Superior temporal gyrus (tissue), 1 donor: ENCODE data around the gene CNGA2.

Source experiments
- DNase-seq: peaks from one replicate; pipeline ENCODE4 v3.0.0-alpha.2; 2016; ENCODE audit errors: extremely low spot score

The CNGA2 gene

DNA sequence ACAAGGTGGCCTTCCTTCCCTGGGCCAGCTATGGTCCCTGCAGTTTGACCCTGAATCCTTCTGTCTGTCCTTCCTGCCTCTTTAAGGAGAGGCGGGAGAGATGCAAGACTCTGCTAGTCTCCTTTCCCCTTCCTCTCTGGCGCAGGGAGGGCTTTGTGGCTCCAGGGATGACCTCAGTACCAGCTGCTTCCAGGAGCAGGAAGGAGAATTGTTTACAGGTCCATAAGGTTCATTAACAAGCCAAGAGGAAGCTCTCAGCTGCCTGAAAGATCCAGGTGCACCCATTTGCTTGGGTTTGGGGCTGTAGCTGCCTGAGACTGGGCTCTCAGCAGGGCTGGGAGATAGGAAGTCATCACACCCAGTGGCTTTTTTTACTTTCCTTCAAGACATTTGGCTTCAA is 22.8 kb upstream of the CNGA2 start:
- no peak for DNase-seq

DNA sequence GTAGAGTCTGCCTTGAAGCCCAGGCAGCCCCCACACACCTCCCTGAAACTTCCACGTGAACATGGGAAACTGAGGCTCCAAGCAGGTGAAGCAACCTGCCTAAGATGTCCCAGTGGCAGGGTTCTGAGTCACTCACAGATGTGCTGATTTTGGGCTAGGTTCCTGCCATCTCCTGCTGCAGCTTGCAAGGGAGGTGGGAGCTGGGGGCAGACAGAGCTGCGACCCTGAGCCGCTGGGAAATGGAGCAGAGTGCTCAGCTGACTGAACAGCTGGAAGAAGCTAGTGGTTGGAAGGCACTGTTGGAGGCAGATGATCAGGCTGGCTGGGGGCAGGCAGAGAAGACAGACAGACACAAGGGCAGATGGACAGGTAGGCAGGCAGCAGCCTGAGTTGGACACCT is 22.3 kb upstream of the CNGA2 start:
- DNase-seq: no peak

DNA sequence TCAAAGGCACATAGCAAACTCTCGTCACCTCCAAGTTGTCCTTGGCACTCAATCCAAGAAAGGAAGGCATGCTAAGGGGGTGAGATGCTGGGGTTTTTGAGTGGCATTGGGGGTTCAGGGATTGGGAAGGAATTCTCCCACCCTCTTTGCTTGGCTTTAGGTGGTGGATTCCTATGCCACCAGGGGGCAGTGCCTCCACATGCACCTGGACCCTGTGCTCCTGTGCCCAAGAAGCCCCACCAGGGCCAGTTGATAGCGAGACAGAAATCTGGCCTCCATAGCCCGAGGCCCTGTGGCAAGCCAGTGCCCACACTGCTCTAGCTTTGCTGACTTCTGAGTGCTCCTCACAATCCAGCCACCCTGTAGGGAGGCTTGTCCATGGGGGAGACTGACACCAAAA is 20.7 kb upstream of the CNGA2 start:
- DNase-seq: no peak

DNA sequence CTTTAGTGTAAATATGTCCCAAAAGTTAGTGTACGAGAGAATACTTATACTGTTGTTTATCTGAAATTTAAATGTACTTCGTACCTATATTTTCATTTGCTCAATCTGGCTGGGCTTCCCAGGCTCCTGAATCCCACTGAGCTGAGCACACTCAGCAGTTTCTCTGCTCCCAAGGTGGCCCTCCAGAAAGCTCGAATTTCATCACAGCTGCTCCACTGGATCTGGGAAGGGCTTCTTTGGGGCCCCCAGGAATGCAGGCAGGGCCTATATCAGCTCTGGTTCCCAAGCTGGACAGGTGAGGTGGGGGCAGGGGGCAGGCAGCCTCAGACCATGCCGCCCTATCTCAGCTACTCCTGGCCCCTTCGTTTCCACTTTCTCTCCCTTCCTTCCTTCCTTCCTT is 20.2 kb upstream of the CNGA2 start:
- DNase-seq: no peak

DNA sequence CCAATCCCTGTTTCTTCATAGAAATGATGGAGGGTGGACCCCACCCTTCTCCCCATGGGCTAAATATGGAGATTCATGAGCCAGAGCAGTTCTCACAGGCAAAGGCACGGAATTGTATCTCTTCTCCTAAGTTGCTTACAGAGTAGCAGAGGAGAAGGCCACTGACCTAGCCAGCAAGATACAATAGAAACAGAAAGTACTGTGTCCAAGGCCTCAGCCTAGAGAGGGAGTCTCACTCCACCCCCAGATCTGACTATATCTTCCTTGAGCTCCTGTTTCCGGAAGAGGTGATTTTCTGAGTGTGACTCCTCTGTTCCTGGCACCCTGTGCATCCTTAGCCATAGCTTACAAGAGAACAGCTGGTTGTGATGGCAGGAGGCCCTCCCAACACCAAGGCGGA is 18.8 kb upstream of the CNGA2 start, which contains the start of gene FATE1:
TSS of gene FATE1 (plus strand) at position 284 of the 400 bp plus-strand sequence. CDS start at position 369, 85 bp downstream.
- DNase-seq: no peak

DNA sequence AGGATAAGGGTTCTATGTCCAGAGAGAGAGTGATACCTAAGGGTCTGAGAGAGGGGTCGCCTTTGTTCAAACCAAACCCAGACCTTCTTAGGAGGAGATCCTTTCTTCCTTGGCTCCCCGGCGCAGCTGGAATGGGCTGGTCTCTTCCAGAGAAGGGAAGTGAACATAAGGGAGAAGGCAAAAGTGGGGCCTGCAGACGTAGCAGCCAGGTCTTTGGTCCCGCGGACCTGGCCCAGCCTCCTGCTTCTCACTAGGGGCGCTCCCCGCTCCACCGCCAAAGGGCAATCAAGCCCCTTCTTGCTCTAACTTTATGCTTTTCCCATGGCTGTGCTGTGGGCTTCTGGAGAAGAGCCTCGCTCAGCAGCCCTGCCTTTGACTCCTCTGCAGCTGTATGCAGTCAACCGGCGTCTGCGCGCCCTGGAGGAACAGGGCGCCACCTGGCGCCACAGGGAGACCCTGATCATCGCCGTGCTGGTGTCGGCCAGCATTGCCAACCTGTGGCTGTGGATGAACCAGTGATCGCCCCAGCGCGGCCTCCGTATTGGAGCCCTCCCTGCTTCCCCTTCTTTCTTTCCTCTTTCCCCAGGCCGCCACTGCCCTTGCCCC is 12.2 kb upstream of the CNGA2 start:
- DNase-seq: no peak

DNA sequence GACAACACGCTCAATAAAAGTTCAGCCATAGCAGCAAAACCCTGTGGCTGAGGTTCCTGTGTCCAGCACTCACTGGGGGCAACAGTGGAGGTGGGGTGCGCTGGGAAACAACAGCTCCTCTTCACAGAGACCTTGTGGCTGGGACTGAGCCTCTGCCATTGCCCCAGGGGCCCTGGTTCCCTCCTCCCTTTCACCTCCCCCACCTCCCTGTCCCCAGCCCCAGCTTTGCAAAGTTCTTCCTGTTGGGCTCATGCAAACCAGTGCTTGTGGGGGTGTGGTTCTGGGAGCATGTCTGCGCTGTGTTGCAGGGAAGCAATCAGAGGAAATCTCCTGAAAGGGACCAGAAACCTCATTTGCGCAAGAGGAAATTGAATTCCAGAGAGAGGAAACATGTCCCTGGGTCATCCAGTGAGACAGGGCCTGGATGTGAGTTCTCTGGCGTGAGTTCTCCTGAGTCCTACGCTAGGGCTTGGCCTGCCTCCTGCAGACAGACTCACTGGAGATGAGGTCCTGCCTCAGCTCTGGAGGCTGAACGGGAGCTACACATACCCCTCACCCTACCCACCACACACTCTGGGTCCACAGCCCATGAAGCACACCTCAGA is 11.3 kb upstream of the CNGA2 start:
- no peak for DNase-seq

DNA sequence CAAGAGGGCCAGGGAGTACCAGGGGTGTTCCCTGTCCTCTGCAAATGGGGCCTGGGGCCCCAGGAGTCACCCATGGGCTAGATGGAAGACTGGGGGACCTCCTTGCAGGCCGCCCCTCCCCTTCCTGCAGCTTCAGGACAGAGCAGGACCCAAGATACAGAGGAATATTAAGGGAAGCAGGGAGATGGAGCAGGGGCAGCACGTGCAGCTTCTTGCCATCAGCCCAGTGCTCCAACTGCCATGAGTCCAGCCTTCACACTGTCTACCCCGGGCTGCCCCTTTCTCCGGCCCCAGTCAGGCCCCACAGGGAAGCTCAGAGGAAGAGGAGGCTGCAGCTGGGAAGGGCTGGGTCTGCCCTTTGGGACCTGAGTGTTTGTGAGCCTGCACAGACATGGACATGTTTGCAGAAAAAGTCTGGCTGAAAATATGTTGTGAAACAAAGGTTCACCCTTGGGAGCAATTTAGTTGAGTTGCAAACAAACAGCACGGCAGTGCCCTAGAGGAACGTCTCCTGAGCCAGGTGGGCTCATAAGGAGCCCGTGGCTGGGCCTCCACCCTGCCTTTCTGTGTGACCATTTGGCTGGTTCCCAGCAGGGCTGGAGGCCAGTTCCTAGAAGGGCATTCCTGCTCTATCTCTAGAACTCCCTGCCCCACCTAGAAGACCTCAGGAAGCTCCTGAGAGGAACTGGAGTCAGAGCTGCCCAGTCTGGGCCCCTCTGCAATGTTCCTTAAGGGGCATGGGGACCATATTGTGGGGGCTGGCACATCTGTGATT is 9.8 kb upstream of the CNGA2 start:
- DNase-seq: no peak

DNA sequence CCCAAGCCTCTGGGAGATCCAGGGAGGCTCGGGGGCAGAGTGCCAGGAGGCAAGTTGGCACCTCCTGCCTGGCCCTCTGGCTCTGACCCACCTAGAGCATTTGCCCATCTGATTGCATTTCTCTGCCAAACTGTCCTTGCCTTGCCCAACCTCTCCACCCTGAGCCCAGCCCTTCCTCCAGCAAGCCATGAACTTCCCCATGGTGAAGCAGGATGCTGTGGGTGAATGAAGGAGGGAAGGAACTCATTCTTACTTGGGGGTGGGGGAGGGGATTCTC is 9.3 kb upstream of the CNGA2 start:
- no peak for DNase-seq

DNA sequence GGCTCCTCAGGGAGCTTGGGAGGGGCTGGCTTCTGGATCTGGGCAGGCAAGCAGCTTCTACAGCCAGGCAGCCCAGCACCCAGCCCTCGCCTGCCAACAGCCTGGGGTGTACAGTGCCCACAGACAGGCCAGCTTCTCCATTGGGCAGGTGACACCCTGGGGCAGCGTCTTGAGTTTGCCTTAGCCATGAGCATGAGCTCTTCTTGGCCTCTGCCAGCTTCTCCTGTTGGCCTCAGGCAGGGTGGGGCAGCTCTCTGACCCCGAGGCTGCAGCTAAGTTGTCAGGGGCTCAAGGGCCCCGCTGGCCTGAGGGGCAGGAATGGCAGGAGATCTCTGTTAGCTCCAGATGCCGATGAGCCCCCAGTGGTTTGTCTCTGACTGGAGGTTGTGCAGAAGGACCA is 7.8 kb upstream of the CNGA2 start:
- DNase-seq: no peak

DNA sequence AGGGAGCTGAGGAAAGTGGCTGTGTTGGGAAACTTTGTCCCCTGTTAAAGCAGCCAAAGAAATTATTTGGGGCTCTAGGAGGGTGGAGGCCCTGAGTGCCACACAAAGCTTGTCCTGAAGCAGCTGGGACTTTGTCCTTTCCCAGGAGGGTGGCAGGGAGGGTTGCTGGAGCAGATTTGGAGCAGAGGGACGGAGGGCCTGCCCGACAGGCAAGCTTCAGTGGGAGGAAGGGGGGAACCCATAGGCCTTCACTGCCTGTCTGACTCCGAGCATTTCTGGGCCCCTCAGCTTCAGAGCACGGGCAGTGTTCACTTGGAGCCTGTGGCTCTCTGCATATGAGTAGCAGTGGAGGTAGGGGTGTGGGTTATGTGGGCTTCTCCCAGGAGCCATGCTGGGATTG is 7.2 kb upstream of the CNGA2 start:
- no peak for DNase-seq

DNA sequence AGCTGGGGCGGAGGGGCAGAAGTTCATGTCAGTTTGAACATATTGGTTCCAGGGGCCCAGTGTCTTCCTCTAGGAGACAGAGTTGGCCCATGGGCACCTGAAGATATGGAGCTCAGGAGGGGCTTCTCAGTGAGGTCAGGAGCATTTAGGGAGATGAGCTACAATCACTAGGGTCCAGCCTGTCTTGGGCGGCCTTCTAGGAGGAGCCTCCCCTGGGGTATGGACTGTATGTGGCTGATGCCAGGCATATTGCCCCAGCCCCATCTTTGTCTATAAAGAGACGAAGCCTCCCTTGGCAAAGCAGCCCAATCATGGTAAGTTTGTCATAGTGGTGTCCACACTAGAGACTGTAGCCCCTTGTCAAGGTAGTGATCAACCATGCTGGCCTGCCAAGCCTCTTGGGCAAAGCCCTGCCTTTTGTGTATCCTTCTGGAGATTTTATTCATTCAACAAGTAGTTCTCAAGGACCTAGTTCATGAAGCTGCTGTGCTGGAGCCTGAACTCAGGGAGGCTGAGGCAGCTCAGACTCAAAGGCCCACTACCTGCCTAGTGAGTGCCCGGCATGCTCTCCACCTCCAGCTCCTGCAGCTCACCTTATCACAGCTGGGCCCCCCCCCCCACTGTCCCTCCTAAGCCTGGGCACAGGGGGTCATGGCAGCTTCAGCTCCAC is 5.4 kb upstream of the CNGA2 start:
- no peak for DNase-seq

DNA sequence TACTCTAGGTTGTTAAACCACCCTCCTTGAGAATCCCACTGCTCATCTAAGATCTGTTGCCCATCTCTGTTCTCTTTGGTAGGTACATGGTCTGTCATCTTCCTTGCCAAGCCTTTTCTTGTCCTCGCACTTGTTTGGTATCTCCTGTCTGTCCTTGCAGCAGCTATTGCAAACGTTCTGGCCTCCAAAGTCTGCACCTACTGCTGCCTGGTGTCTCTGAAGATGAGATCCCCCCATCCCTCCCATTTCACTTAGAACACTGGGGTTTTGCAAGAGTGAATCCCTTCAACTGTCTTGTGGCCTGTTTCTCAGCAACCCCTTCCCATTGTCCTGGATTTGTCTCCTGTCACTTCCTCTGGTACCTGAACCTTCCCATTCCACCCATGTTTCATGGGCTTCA is 673 bp downstream of the CNGA2 start:
- DNase-seq: no peak

DNA sequence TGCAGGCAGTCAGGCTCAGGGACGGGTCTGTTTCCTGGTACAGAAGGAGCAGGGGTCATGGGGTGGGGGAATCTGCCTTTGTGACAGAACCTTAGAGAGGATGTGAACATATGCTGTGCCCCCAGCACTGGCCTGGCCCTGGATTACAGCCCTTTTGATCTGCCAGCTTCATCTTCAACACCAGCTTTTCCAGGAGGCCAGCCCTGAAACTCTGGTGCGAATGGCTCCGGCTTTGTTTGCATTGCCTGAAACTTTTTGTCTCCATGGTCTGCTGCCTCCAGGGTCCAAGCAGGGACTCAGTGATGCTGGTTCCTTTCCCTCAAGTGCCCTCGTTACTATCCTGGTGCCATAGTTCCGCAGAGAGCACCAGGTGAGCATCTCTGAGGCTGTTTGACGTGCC is 2.1 kb downstream of the CNGA2 start:
- no peak for DNase-seq

DNA sequence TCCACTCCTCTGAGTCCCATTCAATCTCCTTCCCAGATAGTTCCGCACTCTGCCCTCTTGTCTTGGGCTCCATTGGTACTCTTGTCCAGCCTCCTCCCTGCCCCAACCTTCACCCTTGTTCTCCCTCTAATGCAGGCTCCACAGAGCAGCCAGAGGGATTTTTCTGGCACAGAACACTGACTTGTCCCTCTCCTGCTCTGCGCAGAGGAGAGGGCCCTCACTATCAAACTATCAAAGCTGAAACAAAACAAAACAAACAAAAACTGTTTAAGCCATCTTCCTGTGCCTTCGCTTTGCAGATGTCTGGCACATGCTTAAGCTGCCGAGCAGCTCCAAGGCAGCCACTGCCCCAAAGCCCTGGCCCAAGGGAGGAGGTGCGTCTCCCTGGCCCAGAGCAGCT is 2.9 kb downstream of the CNGA2 start:
- no peak for DNase-seq

DNA sequence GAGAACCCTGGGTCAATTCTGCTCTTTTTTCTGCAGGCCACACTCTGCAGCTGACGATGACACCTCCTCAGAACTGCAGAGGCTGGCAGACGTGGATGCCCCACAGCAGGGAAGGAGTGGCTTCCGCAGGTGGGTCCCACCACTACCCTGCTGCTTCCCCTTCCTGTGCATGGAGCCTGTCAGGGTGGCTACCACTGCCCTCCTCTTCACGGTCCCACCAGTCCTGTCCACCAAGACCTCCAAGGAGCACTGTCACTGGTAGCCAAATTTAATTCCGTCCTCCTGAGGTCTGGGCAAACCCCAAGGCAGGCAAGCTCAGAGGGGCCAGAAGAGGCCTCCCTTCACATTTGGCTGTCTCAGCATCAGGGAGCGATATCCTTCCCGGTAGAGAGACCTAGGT is 4.2 kb downstream of the CNGA2 start:
- DNase-seq: no peak

DNA sequence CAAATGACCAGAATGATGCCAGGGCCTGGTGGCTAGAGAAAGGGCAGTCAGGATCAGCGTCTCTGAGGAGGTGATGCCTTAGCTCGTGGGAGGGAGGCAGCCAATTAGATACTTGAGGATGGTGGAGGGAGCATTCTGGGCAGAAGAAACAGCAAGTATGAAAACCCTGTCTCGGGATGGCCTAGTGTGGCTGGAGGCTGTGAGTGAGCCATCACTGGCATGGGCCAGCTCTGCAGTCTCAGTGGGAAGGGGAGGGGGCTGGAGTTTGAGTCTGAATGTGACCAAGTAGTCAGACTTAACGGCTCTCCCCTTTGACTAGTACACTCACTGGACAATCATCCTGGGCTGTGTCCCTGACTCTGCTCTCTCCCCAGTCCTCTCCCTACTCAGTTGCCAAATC is 7.1 kb downstream of the CNGA2 start:
- DNase-seq: no peak

DNA sequence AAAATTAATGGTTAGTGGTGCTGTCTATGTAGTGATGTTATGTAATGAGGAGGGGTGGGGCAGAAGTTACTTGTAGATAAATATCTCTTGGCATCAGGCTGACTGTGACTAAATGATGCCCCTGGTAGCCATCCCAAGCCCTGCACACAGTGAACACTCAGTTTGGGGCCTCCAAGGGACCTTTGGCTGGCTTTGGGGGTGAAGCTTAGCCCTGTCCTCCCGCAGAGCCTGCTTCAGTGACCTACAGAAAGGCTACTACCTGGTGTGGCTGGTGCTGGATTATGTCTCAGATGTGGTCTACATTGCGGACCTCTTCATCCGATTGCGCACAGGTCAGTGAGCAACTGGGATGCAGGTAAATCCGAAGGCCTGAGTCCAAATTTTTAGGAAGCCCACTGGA is 7.8 kb downstream of the CNGA2 start:
- DNase-seq: no peak

DNA sequence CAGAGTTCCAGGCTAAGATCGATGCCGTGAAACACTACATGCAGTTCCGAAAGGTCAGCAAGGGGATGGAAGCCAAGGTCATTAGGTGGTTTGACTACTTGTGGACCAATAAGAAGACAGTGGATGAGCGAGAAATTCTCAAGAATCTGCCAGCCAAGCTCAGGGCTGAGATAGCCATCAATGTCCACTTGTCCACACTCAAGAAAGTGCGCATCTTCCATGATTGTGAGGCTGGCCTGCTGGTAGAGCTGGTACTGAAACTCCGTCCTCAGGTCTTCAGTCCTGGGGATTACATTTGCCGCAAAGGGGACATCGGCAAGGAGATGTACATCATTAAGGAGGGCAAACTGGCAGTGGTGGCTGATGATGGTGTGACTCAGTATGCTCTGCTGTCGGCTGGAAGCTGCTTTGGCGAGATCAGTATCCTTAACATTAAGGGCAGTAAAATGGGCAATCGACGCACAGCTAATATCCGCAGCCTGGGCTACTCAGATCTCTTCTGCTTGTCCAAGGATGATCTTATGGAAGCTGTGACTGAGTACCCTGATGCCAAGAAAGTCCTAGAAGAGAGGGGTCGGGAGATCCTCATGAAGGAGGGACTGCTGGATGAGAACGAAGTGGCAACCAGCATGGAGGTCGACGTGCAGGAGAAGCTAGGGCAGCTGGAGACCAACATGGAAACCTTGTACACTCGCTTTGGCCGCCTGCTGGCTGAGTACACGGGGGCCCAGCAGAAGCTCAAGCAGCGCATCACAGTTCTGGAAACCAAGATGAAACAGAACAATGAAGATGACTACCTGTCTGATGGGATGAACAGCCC is 9.3 kb downstream of the CNGA2 start:
- DNase-seq: no peak

DNA sequence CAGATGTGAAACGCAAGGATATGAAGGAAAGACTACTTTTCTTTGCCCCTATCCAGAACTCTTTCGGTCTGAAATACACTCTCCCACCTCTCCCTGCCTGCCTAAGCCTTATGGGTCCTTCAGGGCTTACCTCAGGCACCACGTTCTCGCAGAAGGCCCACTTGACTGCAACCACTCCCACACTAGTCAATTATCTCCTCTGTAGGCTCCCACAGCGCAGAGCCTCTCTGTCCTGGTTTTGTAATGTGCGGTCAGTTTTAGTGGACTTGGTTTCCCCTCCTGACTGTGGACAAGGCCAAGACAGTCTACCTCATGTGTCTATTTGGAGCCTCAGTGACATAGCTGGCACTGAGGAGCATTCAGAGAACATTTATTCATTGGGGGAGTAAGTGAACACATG is 11.1 kb downstream of the CNGA2 start:
- DNase-seq: no peak

DNA sequence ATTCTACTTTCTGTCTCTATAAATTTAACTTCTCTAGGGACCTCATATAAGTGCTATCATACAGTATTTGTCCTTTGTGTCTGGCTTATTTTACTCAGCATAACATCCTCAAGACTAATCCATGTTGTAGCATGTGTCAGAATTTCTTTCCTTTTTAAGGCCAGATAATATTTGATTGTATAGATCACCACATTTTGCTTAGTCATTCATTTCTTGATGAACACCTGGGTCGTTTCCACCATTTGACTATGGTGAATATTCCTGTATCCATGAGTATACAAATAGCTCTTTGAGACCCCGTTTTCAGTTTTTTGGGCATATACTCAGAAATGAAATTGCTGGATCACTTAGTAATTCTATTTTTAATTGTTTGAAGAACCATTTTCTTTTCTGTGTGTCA is 12.0 kb downstream of the CNGA2 start:
- DNase-seq: no peak

DNA sequence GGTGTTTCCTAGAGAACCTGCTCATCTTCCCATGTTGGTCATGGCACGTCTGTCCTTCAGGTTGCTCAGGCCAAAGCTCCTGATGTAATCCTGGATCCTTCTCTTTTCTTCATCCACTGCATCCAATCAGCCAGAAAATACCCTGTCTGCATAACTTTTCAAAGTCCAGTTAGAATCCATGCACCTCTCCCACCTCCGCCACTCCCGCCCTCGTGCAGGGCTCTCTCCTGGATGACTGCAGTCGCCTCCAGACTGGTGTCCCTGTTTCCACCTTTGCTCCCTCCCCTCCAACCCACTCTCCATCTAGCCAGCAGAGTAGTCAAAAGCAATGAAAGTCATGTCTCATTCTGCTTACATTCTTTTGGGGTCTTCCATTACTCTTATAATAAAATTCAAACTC is 16.0 kb downstream of the CNGA2 start:
- no peak for DNase-seq
